Sigmoid colon (tissue), 7 donors: Measurements from ENCODE around the gene POU2F3. TPM values are rescaled to one million over a fixed set of nuclear protein-coding genes. Genes with fewer than 3 reads are reported as not detected.

ENCODE experiments used
- DNase-seq: peaks from one replicate; pipeline ENCODE4 v3.0.0-alpha.2; 2019
- H3K27ac ChIP-seq, 4 donors: fragments of 200-600 bp; sonication (generic); one replicate each; pipeline ENCODE4 v1.5.1; 2016 to 2019; ENCODE audit warnings: mild to moderate bottlenecking in 1 of 4
- H3K27me3 ChIP-seq, 3 donors: fragments of 200-600 bp; sonication (generic); one replicate each; pipeline ENCODE4 v1.5.1; 2019; ENCODE audit warnings: mild to moderate bottlenecking in 1 of 3
- H3K36me3 ChIP-seq, 4 donors: fragments of 200-600 bp; sonication (generic); one replicate each; pipeline ENCODE4 v1.5.1; 2016 to 2019
- H3K4me1 ChIP-seq, 4 donors: fragments of 200-600 bp; sonication (generic); one replicate each; pipeline ENCODE4 v1.5.1; 2017 to 2019
- H3K4me3 ChIP-seq, 4 donors: fragments of 200-600 bp; sonication (generic); one replicate each; pipeline ENCODE4 v1.5.1; 2017 to 2019; ENCODE audit warnings: mild to moderate bottlenecking in 2 of 4, moderate library complexity in 1 of 4
- H3K9me3 ChIP-seq, 4 donors: fragments of 200-600 bp in 3 of 4; sonication (generic) in 3 of 4; one replicate each; pipeline versions ENCODE4 v1.5.1 to v1.6.1; 2013 to 2019
- CTCF ChIP-seq, 4 experiments: fragments of 450-650 bp in 3 of 4; fragments of 200-600 bp in 1 of 4; IDR thresholded peaks; one replicate each; pipeline ENCODE4 v1.5.1; 2016 to 2019; ENCODE audit warnings: antibody characterized with exemption in 4 of 4, mild to moderate bottlenecking in 3 of 4, moderate library complexity in 2 of 4
- EP300 ChIP-seq, 4 donors: sonication (generic); formaldehyde crosslinking; IDR thresholded peaks; one replicate each; pipeline ENCODE4 v1.6.1; 2017; ENCODE audit warnings: antibody characterized with exemption in 4 of 4
- POLR2A ChIP-seq, 2 donors: fragments of 450-650 bp; IDR thresholded peaks; one replicate each; pipeline ENCODE4 v1.6.1; 2016; ENCODE audit warnings: antibody characterized with exemption in 2 of 2, mild to moderate bottlenecking in 2 of 2, moderate library complexity in 2 of 2
- POLR2AphosphoS5 ChIP-seq, 4 donors: sonication (generic); formaldehyde crosslinking; IDR thresholded peaks; one replicate each; pipeline ENCODE4 v1.6.1; 2017; ENCODE audit warnings: antibody characterized with exemption in 4 of 4
- WGBS, 2 donors: extraction: QIAGEN DNeasy Blood & Tissue Kit; methylation state at CpG; one replicate each; pipeline ENCODE4 v1.1.7; 2013; 5-methylcytosine and 5-hydroxymethylcytosine counted together
- intact Hi-C: fragments of 100-400 bp; cut with DNase I; formaldehyde crosslinking; loops from one replicate; pipeline ENCODE4 v1.15.1; 2023
- polyA plus RNA-seq, 3 donors: library from polyadenylated mRNA; stranded (reverse); fragments of 200-250 nt; gene quantifications; one replicate each; pipeline ENCODE4 v1.2.3, GENCODE V29; 2013
- total RNA-seq, 4 donors: library from RNA; depleted of rRNA; stranded (reverse); fragments of >200 nt; gene quantifications; one replicate each; pipeline ENCODE4 v1.1.0, GENCODE V29; 2016
- donor health status: healthy with polysubstance abuse.
- donor health status: Bipolar disorder and iron deficiency.
- donor health status: healthy.

The POU2F3 gene
- total and polyA plus RNA-seq, 7 donors, result 0.92 to 1.8 (median 1.3) TPM; not detected in 4

- no peak overlapping the region for H3K4me3 ChIP-seq
- no peaks in the 10 kb centered on the region for H3K9me3 ChIP-seq
- no peaks in the 10 kb centered on the region for H3K4me1 ChIP-seq
- TF ChIP-seq EP300 (IDR thresholded peaks at IDR 0.05) (no peak), POLR2A (IDR thresholded peaks at IDR 0.05) (no peak), CTCF (IDR thresholded peaks at IDR 0.05) (no peak), POLR2AphosphoS5 (IDR thresholded peaks at IDR 0.05) (no peak)
- DNase-seq, result no peak
- peaks cover 7 to 68% (median 12%) of the 10 kb centered on the region in 3 donors for H3K27me3 ChIP-seq
- H3K27ac ChIP-seq, result no peak overlapping the region
- WGBS, 2 donors, result 18 to 24% methylated on average over 13 of the region's 13 CpGs
- intact Hi-C loops, result no loop called here
- no peaks in the 10 kb centered on the region for H3K36me3 ChIP-seq
Observed at GRCh38 chr11:120254788-120255518, 15.0 kb downstream of the POU2F3 start.

GRCh38 chr11:120255519-120255866, 15.6 kb downstream of the POU2F3 start:
- Histone ChIP-seq H3K9me3 (no peaks in the 10 kb centered on the region), H3K36me3 (no peaks in the 10 kb centered on the region), H3K4me1 (no peaks in the 10 kb centered on the region), H3K27ac (no peak overlapping the region), H3K27me3 (peaks cover 7 to 64% (median 12%) of the 10 kb centered on the region in 3 donors), H3K4me3 (no peak overlapping the region)
- DNase-seq, result no peak
- intact Hi-C loops, result no loop called here
- no peak for TF ChIP-seq POLR2A (IDR thresholded peaks at IDR 0.05)
- no peak for TF ChIP-seq CTCF (IDR thresholded peaks at IDR 0.05)
- no peak for TF ChIP-seq EP300 (IDR thresholded peaks at IDR 0.05)
- no peak for TF ChIP-seq POLR2AphosphoS5 (IDR thresholded peaks at IDR 0.05)
- WGBS, 2 donors, result 14% methylated on average over 9 of the region's 9 CpGs

- 60 to 68% methylated on average over 4 of the region's 4 CpGs for WGBS, 2 donors
- H3K9me3 ChIP-seq, result no peaks in the 10 kb centered on the region
Observed at GRCh38 chr11:120256178-120256577, 16.2 kb downstream of the POU2F3 start.

GRCh38 chr11:120256779-120257178, 16.8 kb downstream of the POU2F3 start:
- TF ChIP-seq POLR2A (IDR thresholded peaks at IDR 0.05), result no peak
- no peak for TF ChIP-seq EP300 (IDR thresholded peaks at IDR 0.05)
- no peak for TF ChIP-seq POLR2AphosphoS5 (IDR thresholded peaks at IDR 0.05)
- no peak for TF ChIP-seq CTCF (IDR thresholded peaks at IDR 0.05)
- H3K4me3 ChIP-seq, result no peak overlapping the region
- no peaks in the 10 kb centered on the region for H3K36me3 ChIP-seq
- no peak for DNase-seq
- no peak overlapping the region for H3K27ac ChIP-seq
- intact Hi-C loops, result no loop called here
- H3K4me1 ChIP-seq, result no peaks in the 10 kb centered on the region
- peaks cover 7 to 58% (median 12%) of the 10 kb centered on the region in 3 donors for H3K27me3 ChIP-seq
- WGBS, 2 donors, result 67 to 83% methylated on average over 2 of the region's 2 CpGs
- no peaks in the 10 kb centered on the region for H3K9me3 ChIP-seq

More at GRCh38 chr11:120256178-120256577, 16.2 kb downstream of the POU2F3 start:
- intact Hi-C loops, result no loop called here
- H3K4me3 ChIP-seq, result no peak overlapping the region
- H3K36me3 ChIP-seq, result no peaks in the 10 kb centered on the region
- no peak for DNase-seq
- H3K27ac ChIP-seq, result no peak overlapping the region
- peaks cover 7 to 58% (median 12%) of the 10 kb centered on the region in 3 donors for H3K27me3 ChIP-seq
- TF ChIP-seq POLR2A (IDR thresholded peaks at IDR 0.05) (no peak), EP300 (IDR thresholded peaks at IDR 0.05) (no peak), POLR2AphosphoS5 (IDR thresholded peaks at IDR 0.05) (no peak), CTCF (IDR thresholded peaks at IDR 0.05) (no peak)
- no peaks in the 10 kb centered on the region for H3K4me1 ChIP-seq
